CD14-positive monocyte (primary cell): Measurements from ENCODE around the gene KIR2DL3. TPM values are rescaled to one million over a fixed set of nuclear protein-coding genes. Genes with fewer than 3 reads are reported as not detected.
"Not testable (repeated sequence)": the region's sequence is repeated elsewhere in the genome, so short reads cannot be mapped to it uniquely, and the experiment has no call there.

Experiments used
- DNase-seq, 3 donors: peaks; one replicate each; pipeline ENCODE4 v3.0.0-alpha.2; 2011 to 2022
- H2AFZ ChIP-seq: 2 replicates; pipeline ENCODE4 v1.6.0; 2012; ENCODE audit warnings: mild to moderate bottlenecking, low read depth, low read length, inconsistent platforms; ENCODE audit not compliant: insufficient read depth, poor library complexity, severe bottlenecking
- H3K27ac ChIP-seq, 2 donors: 1 replicate in 1 of 2; 2 replicates in 1 of 2; pipeline ENCODE4 v1.5.1; 2012 to 2013; ENCODE audit warnings: low read length in 2 of 2, control low read depth in 1 of 2, inconsistent platforms in 1 of 2, low read depth in 1 of 2, mild to moderate bottlenecking in 1 of 2
- H3K27me3 ChIP-seq, 2 donors: one replicate each; pipeline versions ENCODE4 v1.6.0 to v1.6.1; 2011 to 2013; ENCODE audit warnings: low read length in 2 of 2; ENCODE audit not compliant: control insufficient read depth in 2 of 2, insufficient read depth in 2 of 2
- H3K36me3 ChIP-seq, 2 donors: replicated peaks in 1 of 2; 1 replicate in 1 of 2; 2 replicates in 1 of 2; pipeline versions ENCODE4 v1.5.1 to v1.6.1; 2012 to 2013; ENCODE audit warnings: low read length in 2 of 2, control low read depth in 1 of 2, inconsistent platforms in 1 of 2, mild to moderate bottlenecking in 1 of 2; ENCODE audit not compliant: insufficient read depth in 2 of 2, control insufficient read depth in 1 of 2
- H3K4me1 ChIP-seq, 2 donors: 1 replicate in 1 of 2; 2 replicates in 1 of 2; pipeline versions ENCODE4 v1.5.1 to v1.6.1; 2012 to 2013; ENCODE audit warnings: low read length in 2 of 2, control low read depth in 1 of 2, inconsistent platforms in 1 of 2, mild to moderate bottlenecking in 1 of 2, moderate library complexity in 1 of 2; ENCODE audit not compliant: insufficient read depth in 2 of 2, control insufficient read depth in 1 of 2
- H3K4me2 ChIP-seq: replicated peaks from 2 replicates; pipeline ENCODE3; 2012; ENCODE audit warnings: low read length, moderate library complexity, mild to moderate bottlenecking; ENCODE audit not compliant: poor library complexity, severe bottlenecking; ENCODE audit errors: extremely low read depth
- H3K4me3 ChIP-seq, 3 experiments: fragments of 200-600 bp in 1 of 3; sonication (generic) in 1 of 3; replicated peaks in 1 of 3; 1 replicate in 2 of 3; 2 replicates in 1 of 3; pipeline ENCODE4 v1.5.1; 2011 to 2013; ENCODE audit warnings: low read length in 3 of 3, mild to moderate bottlenecking in 3 of 3, control low read depth in 2 of 3, low read depth in 2 of 3, inconsistent platforms in 1 of 3, moderate library complexity in 1 of 3
- H3K79me2 ChIP-seq: 2 replicates; pipeline ENCODE4 v1.6.0; 2012; ENCODE audit warnings: mild to moderate bottlenecking, control low read depth, inconsistent platforms, low read length, moderate library complexity; ENCODE audit not compliant: insufficient read depth
- H3K9ac ChIP-seq: 2 replicates; pipeline ENCODE4 v1.6.0; 2017; ENCODE audit warnings: low read length, mild to moderate bottlenecking; ENCODE audit not compliant: insufficient read depth, poor library complexity, severe bottlenecking
- H3K9me3 ChIP-seq, 2 donors: replicated peaks in 1 of 2; 1 replicate in 1 of 2; 2 replicates in 1 of 2; pipeline versions ENCODE4 v1.5.1 to v1.6.1; 2012 to 2013; ENCODE audit warnings: low read length in 2 of 2, control low read depth in 1 of 2; ENCODE audit not compliant: control insufficient read depth in 1 of 2, insufficient read depth in 1 of 2
- H4K20me1 ChIP-seq: 2 replicates; pipeline ENCODE4 v1.6.0; 2012; ENCODE audit warnings: mild to moderate bottlenecking, low read length, control low read depth, moderate library complexity; ENCODE audit not compliant: insufficient read depth
- H3K27ac Mint-ChIP-seq, 7 donors: one replicate each; pipeline ENCODE4 v1.8.0; 2020; ENCODE audit warnings: mild to moderate bottlenecking in 7 of 7, mixed read lengths in 7 of 7, moderate library complexity in 6 of 7, inconsistent platforms in 2 of 7
- H3K27me3 Mint-ChIP-seq, 3 donors: one replicate each; pipeline ENCODE4 v1.8.0; 2021 to 2022; ENCODE audit warnings: low read depth in 3 of 3, mild to moderate bottlenecking in 3 of 3, mixed read lengths in 3 of 3, moderate library complexity in 3 of 3, inconsistent platforms in 1 of 3
- H3K36me3 Mint-ChIP-seq, 2 donors: one replicate each; pipeline ENCODE4 v1.8.0; 2020; ENCODE audit warnings: mixed read lengths in 2 of 2, inconsistent platforms in 1 of 2, mild to moderate bottlenecking in 1 of 2
- H3K4me1 Mint-ChIP-seq: one replicate; pipeline ENCODE4 v1.8.0; 2020; ENCODE audit warnings: mild to moderate bottlenecking, mixed read lengths
- H3K4me3 Mint-ChIP-seq, 2 donors: one replicate each; pipeline ENCODE4 v1.8.0; 2020; ENCODE audit warnings: mild to moderate bottlenecking in 2 of 2, mixed read lengths in 2 of 2, moderate library complexity in 1 of 2
- H3K9me3 Mint-ChIP-seq, 7 donors: one replicate each; pipeline ENCODE4 v1.8.0; 2020 to 2022; ENCODE audit warnings: mixed read lengths in 7 of 7, mild to moderate bottlenecking in 6 of 7, moderate library complexity in 6 of 7, inconsistent platforms in 2 of 7
- WGBS: methylation state at CpG from one replicate; pipeline ENCODE4 v1.1.5; 2013; ENCODE audit warnings: missing lambda C conversion rate; ENCODE audit not compliant: insufficient coverage; 5-methylcytosine and 5-hydroxymethylcytosine counted together
- intact Hi-C, 2 donors: fragments of 100-400 bp; cut with micrococcal nuclease; formaldehyde crosslinking; loops; one replicate each; pipeline versions ENCODE4 v1.15.0 to v1.15.1; 2023
- polyA plus RNA-seq, 3 donors: library from polyadenylated mRNA; depleted of rRNA in 1 of 3; unstranded in 2 of 3; stranded (reverse) in 1 of 3; fragments of 300-500 nt in 2 of 3; fragments of >200 nt in 1 of 3; fragmentation: Illumina TruSeq in 2 of 3; gene quantifications; 1 replicate in 2 of 3; 2 replicates in 1 of 3; pipeline ENCODE4 v1.2.3, GENCODE V29; 2012 to 2021
- TF ChIP-seq, protein P1 (sequence below): fragments of 200-600 bp; IDR thresholded peaks from one replicate; pipeline ENCODE4 v1.8.0; 2022; ENCODE audit warnings: antibody characterized with exemption, mild to moderate bottlenecking

Gene KIR2DL3
- polyA plus RNA-seq, 3 donors, result 0.07 TPM; not detected in 2

GRCh38 chr19:54739587-54740497, 1.5 kb downstream of the KIR2DL3 start:
- Mint-ChIP-seq H3K27me3 (peaks cover 5 to 9% (median 7%) of the 10 kb centered on the region in 3 donors), H3K4me3 (no peak overlapping the region), H3K4me1 (peaks cover 19% of the 10 kb centered on the region), H3K9me3 (peaks cover 0 to 9% (median 2%) of the 10 kb centered on the region in 7 donors), H3K27ac (peak overlapping the region in 1 of 7 donors; percentile 52), H3K36me3 (peaks cover 0 to 2% of the 10 kb centered on the region in 2 donors)
- no peaks in the 10 kb centered on the region for H4K20me1 ChIP-seq
- intact Hi-C loops, result loop anchor here in 1 of 2 donors (2.0 kb wide), 1 partner anchor 109 kb away; no protein-coding TSS in a partner anchor
- peaks cover 10 to 13% of the 10 kb centered on the region in 2 donors for H3K4me1 ChIP-seq
- no peak overlapping the region for H2AFZ ChIP-seq
- H3K27me3 ChIP-seq, result no peaks in the 10 kb centered on the region
- WGBS, result 80% methylated on average over 3 of the region's 13 CpGs
- no peaks in the 10 kb centered on the region for H3K9me3 ChIP-seq
- H3K36me3 ChIP-seq, result no peaks in the 10 kb centered on the region
- no peak overlapping the region for H3K4me2 ChIP-seq
- no peak overlapping the region for H3K9ac ChIP-seq
- no peak overlapping the region for H3K4me3 ChIP-seq
- DNase-seq, result no peak
- H3K27ac ChIP-seq, result no peak overlapping the region
- TF ChIP-seq, protein P1, sequence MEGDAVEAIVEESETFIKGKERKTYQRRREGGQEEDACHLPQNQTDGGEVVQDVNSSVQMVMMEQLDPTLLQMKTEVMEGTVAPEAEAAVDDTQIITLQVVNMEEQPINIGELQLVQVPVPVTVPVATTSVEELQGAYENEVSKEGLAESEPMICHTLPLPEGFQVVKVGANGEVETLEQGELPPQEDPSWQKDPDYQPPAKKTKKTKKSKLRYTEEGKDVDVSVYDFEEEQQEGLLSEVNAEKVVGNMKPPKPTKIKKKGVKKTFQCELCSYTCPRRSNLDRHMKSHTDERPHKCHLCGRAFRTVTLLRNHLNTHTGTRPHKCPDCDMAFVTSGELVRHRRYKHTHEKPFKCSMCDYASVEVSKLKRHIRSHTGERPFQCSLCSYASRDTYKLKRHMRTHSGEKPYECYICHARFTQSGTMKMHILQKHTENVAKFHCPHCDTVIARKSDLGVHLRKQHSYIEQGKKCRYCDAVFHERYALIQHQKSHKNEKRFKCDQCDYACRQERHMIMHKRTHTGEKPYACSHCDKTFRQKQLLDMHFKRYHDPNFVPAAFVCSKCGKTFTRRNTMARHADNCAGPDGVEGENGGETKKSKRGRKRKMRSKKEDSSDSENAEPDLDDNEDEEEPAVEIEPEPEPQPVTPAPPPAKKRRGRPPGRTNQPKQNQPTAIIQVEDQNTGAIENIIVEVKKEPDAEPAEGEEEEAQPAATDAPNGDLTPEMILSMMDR, result no peak
- no peaks in the 10 kb centered on the region for H3K79me2 ChIP-seq

GRCh38 chr19:54741950-54742349, 3.6 kb downstream of the KIR2DL3 start:
- H3K4me3 Mint-ChIP-seq, H3K27me3 Mint-ChIP-seq, H3K27me3 ChIP-seq, H4K20me1 ChIP-seq, H3K9ac ChIP-seq, H3K9me3 ChIP-seq, H3K9me3 Mint-ChIP-seq, H3K4me3 ChIP-seq, intact Hi-C loops, H3K79me2 ChIP-seq, H2AFZ ChIP-seq, H3K4me2 ChIP-seq, H3K36me3 Mint-ChIP-seq, H3K27ac ChIP-seq, H3K36me3 ChIP-seq: not testable (repeated sequence)
- Mint-ChIP-seq H3K27ac (peak overlapping the region in 4 of 7 donors; percentile 53 to 87 (median 74)), H3K4me1 (peaks cover 21% of the 10 kb centered on the region)
- DNase-seq, result peak; percentile 65 to 81 (median 79)
- peaks cover 10 to 14% of the 10 kb centered on the region in 2 donors for H3K4me1 ChIP-seq
- WGBS, result 94% methylated on average over 2 of the region's 5 CpGs

DNA sequence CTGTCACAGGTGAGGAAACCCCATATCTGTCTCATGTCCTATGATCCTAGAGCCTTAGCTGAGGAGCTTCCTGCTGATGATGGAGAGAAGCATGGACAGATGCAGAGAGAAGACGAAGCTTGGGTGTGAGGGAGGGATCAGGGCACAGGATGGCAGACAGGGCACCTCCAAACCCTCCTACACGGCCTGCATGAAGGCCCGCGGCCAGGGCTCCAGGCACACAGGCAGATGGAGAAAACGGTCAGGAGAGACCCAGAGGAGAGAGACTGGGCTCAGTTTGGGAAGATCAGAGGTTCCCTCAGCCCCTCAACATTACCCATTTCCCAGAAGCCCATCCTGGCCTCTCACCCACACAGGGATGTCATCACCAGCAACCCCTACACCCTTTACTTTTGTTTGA, 5.8 kb downstream of the KIR2DL3 start:
- H3K4me2 ChIP-seq, H3K27me3 ChIP-seq, H3K36me3 Mint-ChIP-seq, H3K27ac ChIP-seq, H3K27me3 Mint-ChIP-seq, H3K4me3 Mint-ChIP-seq, H3K9ac ChIP-seq, H3K9me3 Mint-ChIP-seq, H3K9me3 ChIP-seq, DNase-seq, H2AFZ ChIP-seq, H3K79me2 ChIP-seq, intact Hi-C loops, H3K4me3 ChIP-seq, H3K36me3 ChIP-seq, H4K20me1 ChIP-seq: not testable (repeated sequence)
- Mint-ChIP-seq H3K4me1 (peaks cover 34% of the 10 kb centered on the region), H3K27ac (peak overlapping the region in 1 of 7 donors; percentile 8)
- no CpG with 5 or more reads among the region's 5 CpGs for WGBS
- peaks cover 24 to 28% of the 10 kb centered on the region in 2 donors for H3K4me1 ChIP-seq
